Mesenchymal stem cell (in vitro differentiated cells and primary cell): ENCODE results near the gene PRDM2.

ENCODE experiments used
- DNase-seq: peaks from one replicate; pipeline ENCODE4 v3.0.0-alpha.2; 2013
- H2AFZ ChIP-seq: one replicate; pipeline ENCODE4 v1.6.1; 2013; ENCODE audit warnings: low read depth, mild to moderate bottlenecking, control low read depth, inconsistent platforms, low read length, moderate library complexity
- H2AK5ac ChIP-seq: 2 replicates; pipeline ENCODE4 v1.6.1; 2013; ENCODE audit warnings: low read length, moderate library complexity, mild to moderate bottlenecking, inconsistent platforms; ENCODE audit not compliant: severe bottlenecking
- H2BK120ac ChIP-seq: one replicate; pipeline ENCODE4 v1.6.1; 2013; ENCODE audit warnings: low read depth, mild to moderate bottlenecking, inconsistent platforms, low read length, moderate library complexity
- H2BK12ac ChIP-seq, 2 experiments: one replicate each; pipeline ENCODE4 v1.6.1; 2013; ENCODE audit warnings: inconsistent platforms in 2 of 2, low read length in 2 of 2, mild to moderate bottlenecking in 2 of 2, moderate library complexity in 2 of 2, control low read depth in 1 of 2
- H2BK15ac ChIP-seq: one replicate; pipeline ENCODE4 v1.6.1; 2013; ENCODE audit warnings: mild to moderate bottlenecking, low read depth, inconsistent platforms; ENCODE audit not compliant: poor library complexity, severe bottlenecking
- H2BK5ac ChIP-seq: 2 replicates; pipeline ENCODE4 v1.6.1; 2013; ENCODE audit warnings: low read depth, mild to moderate bottlenecking, low read length, control low read depth, inconsistent platforms; ENCODE audit not compliant: poor library complexity, severe bottlenecking
- H3K14ac ChIP-seq, 2 experiments: one replicate each; pipeline ENCODE4 v1.6.1; 2013; ENCODE audit warnings: inconsistent platforms in 2 of 2, low read length in 2 of 2, control low read depth in 1 of 2, mild to moderate bottlenecking in 1 of 2, moderate library complexity in 1 of 2
- H3K18ac ChIP-seq, 2 experiments: one replicate each; pipeline ENCODE4 v1.6.1; 2013; ENCODE audit warnings: inconsistent platforms in 2 of 2, low read length in 2 of 2, control low read depth in 1 of 2, low read depth in 1 of 2, mild to moderate bottlenecking in 1 of 2
- H3K23ac ChIP-seq, 2 experiments: one replicate each; pipeline ENCODE4 v1.6.1; 2013; ENCODE audit warnings: inconsistent platforms in 2 of 2, low read length in 2 of 2, mild to moderate bottlenecking in 2 of 2, moderate library complexity in 2 of 2, control low read depth in 1 of 2
- H3K27ac ChIP-seq: 2 replicates; pipeline ENCODE4 v1.5.1; 2013; ENCODE audit warnings: mild to moderate bottlenecking, moderate library complexity, low read length, control low read depth, inconsistent platforms; ENCODE audit not compliant: poor library complexity, severe bottlenecking
- H3K27me3 ChIP-seq, 2 experiments: 2 replicates each; pipeline versions ENCODE4 v1.6.1 to v1.7.0; 2013; ENCODE audit warnings: low read length in 2 of 2, mild to moderate bottlenecking in 2 of 2, moderate library complexity in 2 of 2, control low read depth in 1 of 2, inconsistent platforms in 1 of 2; ENCODE audit not compliant: control insufficient read depth in 1 of 2, insufficient read depth in 1 of 2
- H3K36me3 ChIP-seq, 2 experiments: 2 replicates each; pipeline versions ENCODE4 v1.6.1 to v1.7.0; 2013; ENCODE audit warnings: low read length in 2 of 2, control low read depth in 1 of 2, inconsistent platforms in 1 of 2, low read depth in 1 of 2, mild to moderate bottlenecking in 1 of 2; ENCODE audit not compliant: insufficient read depth in 2 of 2, control insufficient read depth in 1 of 2
- H3K4ac ChIP-seq, 2 experiments: one replicate each; pipeline ENCODE4 v1.6.1; 2013; ENCODE audit warnings: inconsistent platforms in 2 of 2, low read length in 2 of 2, mild to moderate bottlenecking in 2 of 2, moderate library complexity in 2 of 2, control low read depth in 1 of 2, low read depth in 1 of 2
- H3K4me1 ChIP-seq: 2 replicates; pipeline ENCODE4 v1.6.1; 2013; ENCODE audit warnings: low read depth, low read length, control low read depth; ENCODE audit not compliant: control insufficient read depth, insufficient read depth
- H3K4me2 ChIP-seq: 2 replicates; pipeline ENCODE4 v1.6.1; 2013; ENCODE audit warnings: low read length, mild to moderate bottlenecking, inconsistent platforms; ENCODE audit not compliant: poor library complexity, severe bottlenecking
- H3K4me3 ChIP-seq, 2 experiments: 2 replicates each; pipeline versions ENCODE4 v1.5.1 to v1.7.0; 2013; ENCODE audit warnings: low read length in 2 of 2, mild to moderate bottlenecking in 2 of 2, control low read depth in 1 of 2, low read depth in 1 of 2; ENCODE audit not compliant: insufficient read depth in 1 of 2
- H3K79me1 ChIP-seq: replicated peaks from 2 replicates; pipeline ENCODE4 v1.6.1; 2013; ENCODE audit warnings: mild to moderate bottlenecking, control low read depth, low read length, inconsistent platforms; ENCODE audit not compliant: poor library complexity, severe bottlenecking
- H3K9ac ChIP-seq: 2 replicates; pipeline ENCODE4 v1.7.0; 2013; ENCODE audit warnings: mild to moderate bottlenecking, low read length, moderate library complexity
- H3K9me3 ChIP-seq: 2 replicates; pipeline ENCODE4 v1.7.0; 2013; ENCODE audit warnings: mild to moderate bottlenecking, low read length; ENCODE audit not compliant: control insufficient read depth
- H4K8ac ChIP-seq: one replicate; pipeline ENCODE4 v1.6.1; 2013; ENCODE audit warnings: inconsistent platforms, mild to moderate bottlenecking, low read length, moderate library complexity
- H4K91ac ChIP-seq: one replicate; pipeline ENCODE4 v1.6.1; 2013; ENCODE audit warnings: mild to moderate bottlenecking, low read length, inconsistent platforms
- WGBS: methylation state at CpG from one replicate; pipeline ENCODE4 v1.1.7; 2013; ENCODE audit warnings: mixed read lengths; 5-methylcytosine and 5-hydroxymethylcytosine counted together

PRDM2 gene

DNA sequence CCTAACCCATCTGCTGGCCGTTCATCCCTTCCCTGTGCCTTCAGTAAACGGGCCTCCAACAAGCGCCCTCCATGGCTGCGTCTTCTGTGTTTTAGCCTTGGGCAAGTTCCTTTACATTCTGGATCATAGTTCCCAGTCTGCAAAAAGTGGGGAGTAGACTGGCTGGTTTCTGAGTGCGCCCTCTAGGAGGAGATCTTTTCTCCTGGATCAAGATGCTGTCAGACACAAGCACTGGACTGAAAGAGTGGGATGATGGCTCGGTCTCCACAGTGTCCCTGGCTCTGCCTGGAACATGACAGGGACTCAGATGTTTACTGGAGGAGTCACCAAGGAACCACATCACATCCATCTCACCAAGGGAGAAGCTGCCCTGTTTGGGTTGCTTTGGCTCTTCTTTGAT is 88.8 kb downstream of the PRDM2 start:
- Histone ChIP-seq H2BK15ac (no peak overlapping the region), H2BK5ac (no peak overlapping the region), H3K9ac (no peak overlapping the region), H3K4ac (no peak overlapping the region), H2AFZ (no peak overlapping the region), H2AK5ac (no peak overlapping the region), H4K91ac (no peak overlapping the region), H3K27me3 (no peaks in the 10 kb centered on the region), H3K4me3 (no peak overlapping the region), H3K18ac (no peak overlapping the region), H3K27ac (no peak overlapping the region), H3K79me1 (peaks cover 39% of the 10 kb centered on the region), H3K36me3 (peaks cover 22 to 70% of the 10 kb centered on the region in 2 experiments), H2BK120ac (no peak overlapping the region), H3K9me3 (no peaks in the 10 kb centered on the region), H2BK12ac (no peak overlapping the region), H4K8ac (no peak overlapping the region), H3K23ac (no peak overlapping the region), H3K4me2 (no peak overlapping the region), H3K14ac (no peak overlapping the region), H3K4me1 (peaks cover 10% of the 10 kb centered on the region)
- 96% methylated on average over 6 of the region's 6 CpGs for WGBS
- no peak for DNase-seq

DNA sequence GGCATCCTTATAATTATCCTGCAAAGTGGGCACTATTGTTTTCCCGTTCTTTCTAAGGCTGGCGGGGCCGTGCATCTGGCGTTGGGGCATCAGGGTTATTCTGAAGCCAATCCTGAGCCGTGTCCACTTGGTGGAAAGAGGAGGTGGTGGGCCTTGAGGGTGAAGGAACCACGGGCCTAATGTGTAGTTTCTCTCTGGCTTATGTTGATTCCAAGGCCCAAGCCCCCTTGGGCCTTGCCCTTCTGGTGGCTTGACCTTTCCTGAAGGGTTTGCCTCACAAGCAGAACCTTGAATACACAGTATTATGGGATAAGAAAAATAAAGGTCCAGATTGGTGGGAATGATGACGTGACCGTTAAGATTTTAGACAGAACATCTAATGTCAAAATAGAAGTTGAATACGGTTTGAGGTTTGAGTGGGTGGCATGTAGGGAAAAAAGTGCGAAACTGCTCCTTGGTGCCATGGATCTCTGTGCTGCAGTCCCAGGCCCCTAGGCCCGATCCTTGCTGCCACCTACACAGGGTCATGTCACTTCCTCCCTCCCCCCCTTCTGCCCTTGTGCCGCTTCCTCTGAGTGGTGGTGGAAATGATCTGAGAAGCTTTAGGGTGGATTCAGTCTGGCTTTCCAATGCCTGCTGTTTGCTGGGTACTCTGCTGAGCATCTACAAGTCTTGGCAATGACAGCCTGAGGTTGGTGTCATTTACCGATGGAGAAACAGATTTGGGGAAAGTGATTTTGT is 90.5 kb downstream of the PRDM2 start:
- no peak overlapping the region for H2BK120ac ChIP-seq
- H3K4me2 ChIP-seq: no peak overlapping the region
- H3K27ac ChIP-seq: no peak overlapping the region
- H2AK5ac ChIP-seq: no peak overlapping the region
- H3K9me3 ChIP-seq: no peaks in the 10 kb centered on the region
- H3K18ac ChIP-seq: no peak overlapping the region
- no peak overlapping the region for H2AFZ ChIP-seq
- H2BK12ac ChIP-seq: no peak overlapping the region
- H3K23ac ChIP-seq: no peak overlapping the region
- no peak overlapping the region for H4K91ac ChIP-seq
- no peak overlapping the region for H2BK5ac ChIP-seq
- no peaks in the 10 kb centered on the region for H3K27me3 ChIP-seq
- peaks cover 29 to 69% of the 10 kb centered on the region in 2 experiments for H3K36me3 ChIP-seq
- H3K4ac ChIP-seq: no peak overlapping the region
- H4K8ac ChIP-seq: no peak overlapping the region
- peaks cover 5% of the 10 kb centered on the region for H3K4me1 ChIP-seq
- H3K9ac ChIP-seq: no peak overlapping the region
- peaks cover 49% of the 10 kb centered on the region for H3K79me1 ChIP-seq
- no peak for DNase-seq
- no peak overlapping the region for H3K4me3 ChIP-seq
- H2BK15ac ChIP-seq: no peak overlapping the region
- no peak overlapping the region for H3K14ac ChIP-seq
- WGBS: 97% methylated on average over 10 of the region's 13 CpGs

DNA sequence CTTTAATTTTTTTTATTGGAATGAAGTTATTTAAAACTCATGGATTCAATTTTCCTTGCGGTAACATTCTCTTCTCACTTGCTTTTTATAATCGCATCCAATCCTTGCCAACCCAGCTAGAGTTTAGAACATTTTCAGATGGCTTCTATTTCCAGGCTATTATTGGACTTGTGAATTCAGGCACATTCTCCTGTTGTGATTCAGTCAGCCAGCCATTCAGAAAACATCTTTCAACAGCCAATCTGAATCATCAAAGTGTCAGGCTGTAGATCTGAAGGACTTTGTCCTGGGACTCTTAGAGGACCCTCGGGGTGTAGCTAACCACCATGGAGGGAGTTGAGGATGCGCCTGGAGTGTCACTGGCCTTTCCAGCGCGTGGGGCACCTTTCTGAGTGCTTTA is 92.4 kb downstream of the PRDM2 start:
- Histone ChIP-seq H2BK120ac (no peak overlapping the region), H3K4me3 (peak overlapping the region in 1 of 2 experiments; percentile 16), H3K27me3 (no peaks in the 10 kb centered on the region), H4K8ac (no peak overlapping the region), H2BK15ac (no peak overlapping the region), H3K4me1 (peaks cover 2% of the 10 kb centered on the region), H3K4ac (no peak overlapping the region), H3K9me3 (no peaks in the 10 kb centered on the region), H3K23ac (no peak overlapping the region), H3K4me2 (no peak overlapping the region), H2BK5ac (no peak overlapping the region), H3K79me1 (peaks cover 53% of the 10 kb centered on the region), H2AFZ (no peak overlapping the region), H3K36me3 (peaks cover 26 to 70% of the 10 kb centered on the region in 2 experiments), H4K91ac (no peak overlapping the region), H2BK12ac (no peak overlapping the region), H3K14ac (no peak overlapping the region), H2AK5ac (no peak overlapping the region), H3K27ac (no peak overlapping the region), H3K9ac (peak overlapping the region; percentile 57), H3K18ac (no peak overlapping the region)
- 98% methylated on average over 6 of the region's 6 CpGs for WGBS
- no peak for DNase-seq

DNA sequence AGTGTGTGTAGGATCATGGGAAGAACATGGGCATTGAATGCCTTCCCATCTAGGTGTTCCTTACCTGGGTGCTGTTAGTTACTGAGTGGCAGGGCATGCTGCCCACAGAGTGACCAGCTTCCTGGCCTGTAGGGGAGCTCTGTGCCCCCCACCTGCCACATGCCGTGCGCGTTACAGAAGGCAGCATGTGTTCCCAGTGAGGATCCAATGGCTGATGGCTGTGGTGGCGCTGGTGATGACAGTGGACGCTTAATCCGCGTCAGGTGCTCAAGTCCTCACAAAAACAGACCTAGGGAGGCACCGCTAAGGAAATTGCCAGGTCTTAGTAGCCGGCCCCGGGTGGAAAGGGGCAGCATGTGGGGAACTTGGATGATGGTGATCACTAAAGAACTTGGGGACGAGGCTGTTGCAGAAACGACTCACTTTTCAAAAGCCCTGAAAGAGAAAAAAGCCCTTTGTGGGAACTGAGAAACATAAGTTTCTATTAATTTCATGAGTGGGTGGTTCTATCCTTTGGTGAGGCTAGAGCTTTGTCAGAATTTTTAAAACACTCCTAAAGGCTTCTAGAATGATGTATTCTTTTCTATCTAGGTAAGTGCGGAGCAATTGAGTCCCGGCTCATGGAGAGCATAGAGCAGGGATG is 93.2 kb downstream of the PRDM2 start:
- H3K4ac ChIP-seq: no peak overlapping the region
- DNase-seq: no peak

More for the DNA sequence above, 93.2 kb downstream of the PRDM2 start:
- Histone ChIP-seq H3K23ac (no peak overlapping the region), H3K9me3 (no peaks in the 10 kb centered on the region), H2AFZ (no peak overlapping the region), H2BK12ac (no peak overlapping the region), H2BK15ac (no peak overlapping the region), H3K36me3 (peaks cover 26 to 65% of the 10 kb centered on the region in 2 experiments), H3K79me1 (peaks cover 53% of the 10 kb centered on the region), H2BK120ac (no peak overlapping the region), H3K27me3 (no peaks in the 10 kb centered on the region), H3K4me2 (no peak overlapping the region), H3K4me3 (no peak overlapping the region), H3K9ac (no peak overlapping the region), H3K14ac (no peak overlapping the region), H3K18ac (no peak overlapping the region), H3K4me1 (peaks cover 4% of the 10 kb centered on the region), H2BK5ac (no peak overlapping the region), H2AK5ac (no peak overlapping the region), H3K27ac (no peak overlapping the region), H4K8ac (no peak overlapping the region), H4K91ac (no peak overlapping the region)
- WGBS: 96% methylated on average over 14 of the region's 14 CpGs
